Mesodermal cell (in vitro differentiated cells): Measurements from ENCODE around the gene MYOM1.
"Not testable (repeated sequence)": the region's sequence is repeated elsewhere in the genome, so short reads cannot be mapped to it uniquely, and the experiment has no call there.

Source experiments
- H3K27ac ChIP-seq: 2 replicates; pipeline ENCODE4 v1.7.0; 2013; ENCODE audit warnings: mild to moderate bottlenecking, low read depth, low read length, moderate library complexity; ENCODE audit not compliant: severe bottlenecking
- H3K36me3 ChIP-seq: 2 replicates; pipeline ENCODE4 v1.7.1; 2013; ENCODE audit warnings: mild to moderate bottlenecking, low read length, moderate library complexity; ENCODE audit not compliant: control insufficient read depth, insufficient read depth
- H3K4me1 ChIP-seq: one replicate; pipeline ENCODE4 v1.7.1; 2013; ENCODE audit warnings: mild to moderate bottlenecking, low read length; ENCODE audit not compliant: insufficient read depth, control insufficient read depth, poor library complexity, severe bottlenecking
- H3K4me3 ChIP-seq: 2 replicates; pipeline ENCODE4 v1.7.0; 2013; ENCODE audit warnings: low read length, control low read depth, mild to moderate bottlenecking; ENCODE audit not compliant: insufficient read depth, poor library complexity, severe bottlenecking; ENCODE audit errors: extremely low read depth
- H3K9me3 ChIP-seq: 2 replicates; pipeline ENCODE4 v1.7.1; 2013; ENCODE audit warnings: mild to moderate bottlenecking, low read length, moderate library complexity; ENCODE audit not compliant: control insufficient read depth
- WGBS, 2 experiments: methylation state at CpG; one replicate each; pipeline ENCODE4 v1.1.5; 2013; ENCODE audit warnings: missing lambda C conversion rate in 2 of 2; ENCODE audit not compliant: insufficient coverage in 2 of 2; 5-methylcytosine and 5-hydroxymethylcytosine counted together

The MYOM1 gene

GRCh38 chr18:3199942-3200645 lies 19.7 kb downstream of the MYOM1 start:
- no peaks in the 10 kb centered on the region for H3K9me3 ChIP-seq
- 100% methylated on average over 1 of the region's 2 CpGs; no CpG with 5 or more reads in 1 of the 2 experiments for WGBS, 2 experiments
- no peaks in the 10 kb centered on the region for H3K4me1 ChIP-seq
- H3K36me3 ChIP-seq: no peaks in the 10 kb centered on the region
- no peak overlapping the region for H3K27ac ChIP-seq
- no peak overlapping the region for H3K4me3 ChIP-seq

GRCh38 chr18:3198260-3198860 lies 21.4 kb downstream of the MYOM1 start:
- not testable (repeated sequence) for H3K4me3 ChIP-seq, H3K9me3 ChIP-seq, H3K36me3 ChIP-seq, H3K27ac ChIP-seq, H3K4me1 ChIP-seq
- WGBS, 2 experiments: 85 to 88% methylated on average over 9 to 10 of the region's 11 CpGs

DNA sequence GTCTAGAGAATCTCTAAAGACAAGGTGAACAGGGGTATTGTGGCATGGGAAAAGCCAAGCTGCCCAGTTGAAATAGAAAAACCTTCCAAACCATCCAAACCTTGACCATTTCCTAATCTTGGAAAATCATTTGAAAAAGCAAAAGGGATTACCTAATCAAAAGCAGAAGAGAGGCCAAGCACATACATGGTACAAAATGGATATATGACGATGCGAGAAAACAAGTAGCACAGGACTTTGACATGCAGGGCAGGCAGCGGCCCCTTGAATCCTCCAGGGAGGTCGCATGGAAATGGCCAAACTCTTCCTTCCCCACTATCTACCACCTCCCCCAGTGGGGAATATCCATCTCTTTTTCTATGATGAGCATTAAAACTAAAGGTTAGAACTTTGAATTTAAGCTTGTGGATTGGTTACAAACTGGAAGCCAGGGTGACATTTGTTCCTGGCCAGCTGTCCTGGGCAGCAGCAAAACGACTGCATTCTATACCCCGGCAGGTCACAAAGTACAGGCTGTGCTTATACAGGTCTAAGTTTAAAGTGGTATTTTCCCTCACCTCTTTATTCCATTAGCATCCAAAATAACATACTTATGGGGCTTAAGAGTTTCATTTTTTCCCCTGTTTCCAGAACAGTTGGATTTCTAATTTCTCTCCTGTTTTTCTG lies 24.7 kb downstream of the MYOM1 start:
- Histone ChIP-seq H3K9me3 (no peaks in the 10 kb centered on the region), H3K36me3 (no peaks in the 10 kb centered on the region), H3K27ac (no peak overlapping the region), H3K4me1 (no peaks in the 10 kb centered on the region), H3K4me3 (no peak overlapping the region)
- WGBS, 2 experiments: 89 to 90% methylated on average over 3 to 5 of the region's 6 CpGs

GRCh38 chr18:3193331-3193730 lies 26.4 kb downstream of the MYOM1 start:
- Histone ChIP-seq H3K4me1 (no peaks in the 10 kb centered on the region), H3K9me3 (no peaks in the 10 kb centered on the region), H3K4me3 (no peak overlapping the region), H3K36me3 (no peaks in the 10 kb centered on the region), H3K27ac (no peak overlapping the region)
- WGBS, 2 experiments: 80 to 83% methylated on average over 1 of the region's 1 CpG

- no CpG with 5 or more reads among the region's 2 CpGs for WGBS, 2 experiments
Measured at GRCh38 chr18:3192752-3193151, 27.0 kb downstream of the MYOM1 start.

GRCh38 chr18:3192286-3192685 lies 27.5 kb downstream of the MYOM1 start:
- H3K36me3 ChIP-seq: no peaks in the 10 kb centered on the region
- no peak overlapping the region for H3K4me3 ChIP-seq
- no peaks in the 10 kb centered on the region for H3K4me1 ChIP-seq

More at GRCh38 chr18:3192752-3193151, 27.0 kb downstream of the MYOM1 start:
- H3K4me1 ChIP-seq: no peaks in the 10 kb centered on the region
- H3K4me3 ChIP-seq: no peak overlapping the region
- no peaks in the 10 kb centered on the region for H3K36me3 ChIP-seq
- no peak overlapping the region for H3K27ac ChIP-seq
- no peaks in the 10 kb centered on the region for H3K9me3 ChIP-seq

GRCh38 chr18:3190610-3191009 lies 29.2 kb downstream of the MYOM1 start:
- H3K36me3 ChIP-seq: no peaks in the 10 kb centered on the region
- H3K27ac ChIP-seq: no peak overlapping the region
- WGBS, 2 experiments: no CpG with 5 or more reads among the region's 2 CpGs
- H3K4me1 ChIP-seq: no peaks in the 10 kb centered on the region
- no peak overlapping the region for H3K4me3 ChIP-seq
- no peaks in the 10 kb centered on the region for H3K9me3 ChIP-seq

More at GRCh38 chr18:3192286-3192685, 27.5 kb downstream of the MYOM1 start:
- Histone ChIP-seq H3K27ac (no peak overlapping the region), H3K9me3 (no peaks in the 10 kb centered on the region)

- WGBS, 2 experiments: 100% methylated on average over 1 of the region's 5 CpGs; no CpG with 5 or more reads in 1 of the 2 experiments
- H3K9me3 ChIP-seq: no peaks in the 10 kb centered on the region
- H3K4me3 ChIP-seq: no peak overlapping the region
- H3K27ac ChIP-seq: no peak overlapping the region
- H3K36me3 ChIP-seq: no peaks in the 10 kb centered on the region
- no peaks in the 10 kb centered on the region for H3K4me1 ChIP-seq
Measured at GRCh38 chr18:3189884-3190283, 29.9 kb downstream of the MYOM1 start.

DNA sequence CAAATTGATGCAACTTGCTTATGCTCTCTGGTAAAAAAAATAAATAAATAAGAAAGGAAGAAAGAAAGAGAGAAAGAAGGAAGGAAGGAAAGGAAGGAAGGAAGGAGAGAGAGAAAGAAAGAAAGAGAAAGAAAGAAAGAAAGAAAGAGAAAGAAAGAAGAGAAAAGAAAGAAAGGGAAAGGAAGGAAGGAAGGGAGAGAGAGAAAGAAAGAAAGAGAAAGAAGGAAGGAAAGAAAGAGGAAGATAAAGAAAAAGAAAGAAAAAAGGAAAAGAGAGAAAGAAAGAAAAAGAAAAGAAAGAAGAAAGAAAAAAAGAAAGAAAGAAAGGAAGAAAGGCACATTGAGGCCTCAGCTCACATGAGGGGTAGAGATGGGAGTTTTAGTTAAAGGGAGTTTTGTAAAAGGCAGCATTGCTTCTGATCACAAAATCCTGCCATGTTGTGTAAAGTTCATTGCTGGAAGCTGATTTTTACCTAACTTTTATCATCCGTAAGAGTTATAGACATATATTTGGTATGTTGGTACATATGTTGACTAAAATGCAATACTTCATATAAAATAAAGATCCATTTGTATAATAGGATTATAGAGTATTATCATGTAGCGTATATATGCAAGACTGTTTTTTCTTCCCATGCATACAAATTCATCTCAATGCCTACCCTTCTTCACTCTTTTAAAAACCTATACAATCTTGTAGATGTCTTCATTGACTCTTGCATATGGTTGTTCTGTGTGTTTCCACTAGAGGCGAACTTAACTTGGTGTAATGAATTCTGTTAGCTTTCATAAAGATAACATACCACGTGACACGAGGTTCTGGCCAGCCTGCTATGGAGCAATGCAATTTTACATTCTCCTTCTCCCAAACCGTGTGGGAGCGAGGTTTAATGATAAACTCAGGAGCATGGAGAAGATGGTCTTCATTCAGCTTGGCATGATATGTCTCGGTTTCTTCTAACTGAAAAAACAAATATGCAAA lies 32.8 kb downstream of the MYOM1 start:
- H3K4me1 ChIP-seq: no peaks in the 10 kb centered on the region
- no peak overlapping the region for H3K27ac ChIP-seq
- WGBS, 2 experiments: 96 to 100% methylated on average over 1 to 4 of the region's 8 CpGs
- no peaks in the 10 kb centered on the region for H3K36me3 ChIP-seq
- H3K4me3 ChIP-seq: no peak overlapping the region
- H3K9me3 ChIP-seq: no peaks in the 10 kb centered on the region

- Histone ChIP-seq H3K36me3 (no peaks in the 10 kb centered on the region), H3K9me3 (no peaks in the 10 kb centered on the region), H3K27ac (no peak overlapping the region), H3K4me1 (peaks cover 6% of the 10 kb centered on the region), H3K4me3 (no peak overlapping the region)
- WGBS, 2 experiments: 82 to 90% methylated on average over 4 to 6 of the region's 6 CpGs
Measured at GRCh38 chr18:3184275-3184963, 35.3 kb downstream of the MYOM1 start.
